ENCODE data around the gene CCDC15.
"Not testable (repeated sequence)": the region's sequence is repeated elsewhere in the genome, so short reads cannot be mapped to it uniquely, and the experiment has no call there.

The CCDC15 gene

DNA sequence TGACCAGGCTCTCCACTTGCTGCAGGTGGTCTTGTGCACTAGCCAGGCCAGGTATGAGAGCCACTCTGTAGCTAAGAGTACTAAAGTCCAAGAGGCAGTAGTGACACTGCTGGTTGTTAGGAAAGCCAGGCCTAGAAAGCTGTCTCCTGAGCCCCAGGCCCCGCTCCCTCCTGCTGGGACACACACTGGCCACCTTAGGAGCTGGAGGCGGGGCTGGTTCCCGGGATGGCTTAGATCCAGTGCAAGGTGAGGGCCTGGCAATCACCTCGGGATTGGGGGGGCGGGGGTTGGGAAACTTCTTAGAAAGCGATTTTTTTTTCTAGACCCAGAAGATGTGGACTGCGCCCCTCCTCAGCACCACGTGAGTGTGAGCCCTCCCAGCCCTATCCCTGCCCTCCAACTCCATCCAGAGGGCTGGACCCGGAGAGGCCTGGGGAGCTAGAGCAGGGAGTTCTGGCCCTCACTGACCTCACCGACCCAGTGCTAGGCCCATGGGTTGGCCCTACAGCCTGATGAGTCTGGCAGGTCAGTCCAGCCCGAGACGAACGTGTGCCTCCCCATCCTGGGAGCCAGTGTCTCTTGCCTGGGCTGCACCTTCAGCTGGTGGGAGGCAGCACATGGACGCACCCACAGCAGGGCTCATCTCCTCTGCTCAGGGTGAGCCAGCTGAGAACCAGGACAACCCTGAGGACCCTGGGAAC, 127.2 kb downstream of the CCDC15 start:
- DNase-seq (ENCODE audit: low read depth in 2 of 2) = no peak

GRCh38 chr11:125082040-125082439, 128.0 kb downstream of the CCDC15 start:
- no peak for DNase-seq (ENCODE audit: low read depth in 2 of 2)

GRCh38 chr11:125082611-125083311, 128.8 kb downstream of the CCDC15 start:
- DNase-seq (ENCODE audit: low read depth in 2 of 2) = no peak

GRCh38 chr11:125083312-125084056, 129.5 kb downstream of the CCDC15 start:
- DNase-seq (ENCODE audit: low read depth in 2 of 2) = no peak

GRCh38 chr11:125084057-125084416, 130.0 kb downstream of the CCDC15 start:
- DNase-seq (ENCODE audit: low read depth in 2 of 2) = no peak

DNA sequence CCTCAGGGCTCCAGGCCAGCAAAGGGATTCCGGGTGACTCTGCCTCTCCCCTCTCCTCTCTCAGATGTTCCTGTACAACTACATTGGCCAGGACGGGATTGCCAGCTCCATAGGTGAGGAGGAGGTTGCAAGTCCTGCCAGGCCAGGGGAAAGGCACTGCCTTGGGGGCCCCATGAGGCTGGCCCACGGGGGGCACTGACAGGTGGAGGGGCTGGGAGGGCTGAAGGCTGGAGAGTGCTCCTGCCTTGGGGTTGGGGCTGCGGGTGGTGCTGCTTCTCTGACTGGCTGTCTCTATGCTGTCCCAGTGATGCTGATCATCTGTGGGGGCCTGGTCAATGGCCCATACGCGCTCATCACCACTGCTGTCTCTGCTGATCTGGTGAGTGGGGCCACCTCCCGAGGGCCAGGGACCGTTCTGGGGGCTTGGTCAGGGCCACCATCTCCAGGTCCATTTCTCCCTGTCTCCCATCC, 130.8 kb downstream of the CCDC15 start:
- DNase-seq (ENCODE audit: low read depth in 2 of 2) = no peak

DNA sequence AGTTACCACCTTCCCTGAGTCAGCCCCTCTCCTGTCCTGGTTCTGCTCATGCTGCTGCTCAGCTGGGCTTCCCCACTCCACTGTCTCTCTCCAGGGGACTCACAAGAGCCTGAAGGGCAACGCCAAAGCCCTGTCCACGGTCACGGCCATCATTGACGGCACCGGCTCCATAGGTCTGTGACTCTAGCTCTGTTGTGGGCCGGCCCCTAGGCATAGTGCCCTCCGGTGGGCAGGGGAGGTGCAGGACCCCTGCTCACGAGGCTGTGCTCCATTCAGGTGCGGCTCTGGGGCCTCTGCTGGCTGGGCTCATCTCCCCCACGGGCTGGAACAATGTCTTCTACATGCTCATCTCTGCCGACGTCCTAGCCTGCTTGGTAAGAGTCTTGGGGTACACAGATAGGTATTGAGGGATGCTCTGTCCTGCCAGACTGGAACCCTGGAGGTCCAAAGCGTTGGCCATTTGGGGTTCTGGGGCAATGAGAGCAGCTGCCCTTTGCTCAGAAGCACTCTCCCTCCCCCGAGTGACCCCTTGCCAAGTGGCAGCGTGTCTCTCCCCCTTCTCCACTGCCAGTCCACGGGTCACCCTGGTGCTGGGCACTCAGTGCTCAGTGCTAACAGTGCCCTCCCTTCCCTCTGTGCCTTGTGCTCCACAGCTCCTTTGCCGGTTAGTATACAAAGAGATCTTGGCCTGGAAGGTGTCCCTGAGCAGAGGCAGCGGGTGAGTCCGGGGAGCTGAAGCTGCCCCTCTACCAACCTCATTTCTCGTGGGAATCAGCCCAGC, 131.5 kb downstream of the CCDC15 start:
- DNase-seq (ENCODE audit: low read depth in 2 of 2) = no peak

- no peak for DNase-seq (ENCODE audit: low read depth in 2 of 2)
Observed at GRCh38 chr11:125086633-125087296, 132.8 kb downstream of the CCDC15 start.

GRCh38 chr11:125088123-125088522, 134.1 kb downstream of the CCDC15 start:
- no peak for DNase-seq (ENCODE audit: low read depth in 2 of 2)

DNA sequence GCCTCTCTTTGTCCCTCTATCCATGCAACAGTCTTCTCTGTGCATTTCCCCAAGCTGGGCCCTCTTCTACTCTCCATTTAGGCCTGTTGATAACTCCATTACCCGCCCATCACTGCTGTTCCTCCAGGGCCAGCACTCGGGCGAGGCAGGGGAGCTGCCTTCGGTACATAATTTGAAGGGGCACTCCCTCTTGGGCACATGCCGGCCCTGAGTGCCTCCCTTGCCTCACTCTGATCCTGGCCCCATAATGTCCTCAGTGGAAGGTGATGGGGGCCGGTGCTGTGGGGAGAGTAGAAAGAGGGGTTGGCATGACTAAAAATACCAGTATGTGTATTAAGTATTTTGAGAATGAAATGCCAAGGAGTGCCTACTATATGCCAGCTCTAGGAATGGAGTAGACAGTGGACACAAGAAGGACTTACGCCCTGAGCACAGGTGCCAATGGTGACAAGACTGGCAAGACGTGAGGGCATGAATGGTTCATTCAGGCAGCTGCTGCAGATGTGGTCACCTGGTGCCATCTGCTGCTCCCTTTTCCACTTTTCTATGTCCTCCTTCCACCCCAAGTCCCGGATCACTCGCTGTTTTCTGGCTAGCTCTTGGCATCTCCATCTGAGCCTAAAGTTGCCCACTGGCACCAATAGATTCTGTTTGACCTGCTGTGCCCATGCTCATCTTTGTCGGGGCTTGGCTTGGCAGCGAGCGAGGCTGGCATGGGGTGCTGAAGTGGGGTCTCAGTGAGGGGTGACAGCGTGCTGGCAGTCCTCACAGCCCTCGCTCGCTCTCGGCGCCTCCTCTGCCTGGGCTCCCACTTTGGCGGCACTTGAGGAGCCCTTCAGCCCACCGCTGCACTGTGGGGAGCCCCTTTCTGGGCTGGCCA, 134.8 kb downstream of the CCDC15 start:
- no peak for DNase-seq (ENCODE audit: low read depth in 2 of 2)

GRCh38 chr11:125089481-125089880, 135.5 kb downstream of the CCDC15 start:
- not testable (repeated sequence) for DNase-seq (ENCODE audit: low read depth in 2 of 2)

GRCh38 chr11:125090151-125090550, 136.1 kb downstream of the CCDC15 start:
- not testable (repeated sequence) for DNase-seq (ENCODE audit: low read depth in 2 of 2)

GRCh38 chr11:125090816-125091215, 136.8 kb downstream of the CCDC15 start:
- no peak for DNase-seq (ENCODE audit: low read depth in 2 of 2)

Data from stimulated activated CD8-positive, alpha-beta memory T cell treated with anti-CD3 and anti-CD28 coated beads, Interleukin-7, amount 100 ng/mL, for 4 hours (primary cell).